Dendritic cell treated with granulocyte-macrophage colony-stimulating factor and Interleukin-4, amounts not matched to agents 40 ng/mL and 50 ng/mL, for 4 days (primary cell): ENCODE results near the gene PRKN.

Experiments used
- H3K27ac Mint-ChIP-seq: one replicate; pipeline ENCODE4 v1.8.0; 2022; ENCODE audit warnings: mild to moderate bottlenecking, mixed read lengths
- H3K27me3 Mint-ChIP-seq: one replicate; pipeline ENCODE4 v1.8.0; 2022; ENCODE audit warnings: mild to moderate bottlenecking, mixed read lengths
- H3K36me3 Mint-ChIP-seq: one replicate; pipeline ENCODE4 v1.8.0; 2022; ENCODE audit warnings: low read depth, mixed read lengths
- H3K4me1 Mint-ChIP-seq: one replicate; pipeline ENCODE4 v1.8.0; 2022; ENCODE audit warnings: low read depth, mixed read lengths
- H3K4me3 Mint-ChIP-seq: one replicate; pipeline ENCODE4 v1.8.0; 2022; ENCODE audit warnings: mild to moderate bottlenecking, moderate library complexity, mixed read lengths
- H3K9me3 Mint-ChIP-seq: one replicate; pipeline ENCODE4 v1.8.0; 2022; ENCODE audit warnings: mixed read lengths
- intact Hi-C: fragments of 100-400 bp; cut with micrococcal nuclease; formaldehyde crosslinking; loops from one replicate; pipeline ENCODE4 v1.15.0; 2022

PRKN gene

DNA sequence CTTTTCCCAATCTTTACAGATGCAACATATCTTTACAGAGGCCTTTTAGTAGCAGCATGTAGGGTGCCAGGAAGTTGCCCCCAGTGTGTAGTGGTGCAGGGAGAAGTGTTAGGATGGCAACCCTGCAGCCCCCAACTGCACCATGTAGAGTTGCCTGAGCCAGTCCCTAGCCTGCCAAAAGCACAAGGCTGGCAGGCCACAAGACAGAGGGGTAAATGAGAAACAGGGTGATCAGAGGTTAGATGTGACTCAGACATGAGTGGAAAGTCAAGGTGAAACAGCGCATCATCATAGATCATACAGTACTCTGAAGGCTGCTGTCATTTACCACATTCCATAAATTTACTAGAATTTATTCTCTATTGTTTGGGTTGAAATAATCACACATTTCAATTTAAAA, 467.5 kb downstream of the PRKN start:
- no peak overlapping the region for H3K27ac Mint-ChIP-seq
- intact Hi-C loops = no loop called here
- no peak overlapping the region for H3K4me3 Mint-ChIP-seq
- no peaks in the 10 kb centered on the region for H3K27me3 Mint-ChIP-seq
- no peaks in the 10 kb centered on the region for H3K36me3 Mint-ChIP-seq
- peaks cover 11% of the 10 kb centered on the region for H3K9me3 Mint-ChIP-seq
- H3K4me1 Mint-ChIP-seq = no peaks in the 10 kb centered on the region

DNA sequence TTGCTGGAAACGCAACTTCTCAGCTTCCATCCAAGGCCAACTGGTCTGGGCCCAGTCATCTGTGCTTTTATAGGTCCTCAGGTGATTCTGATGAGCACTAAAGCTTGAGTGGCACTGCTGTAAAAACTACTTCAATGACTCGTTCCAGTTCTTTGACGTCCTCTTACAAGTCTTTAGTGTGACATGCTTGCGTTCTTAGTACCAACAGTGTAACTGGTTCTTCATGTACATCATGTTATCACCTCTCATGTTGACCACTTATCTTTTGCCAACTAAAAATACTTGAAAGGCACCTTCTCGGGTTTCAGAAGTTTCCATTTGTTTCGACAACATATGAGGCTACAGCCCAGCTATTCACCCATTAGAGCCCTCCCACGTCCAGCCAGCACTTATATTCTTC, 468.9 kb downstream of the PRKN start:
- Mint-ChIP-seq H3K9me3 (no peaks in the 10 kb centered on the region), H3K27me3 (no peaks in the 10 kb centered on the region), H3K27ac (no peak overlapping the region), H3K4me3 (no peak overlapping the region), H3K4me1 (no peaks in the 10 kb centered on the region), H3K36me3 (no peaks in the 10 kb centered on the region)
- intact Hi-C loops = no loop called here

DNA sequence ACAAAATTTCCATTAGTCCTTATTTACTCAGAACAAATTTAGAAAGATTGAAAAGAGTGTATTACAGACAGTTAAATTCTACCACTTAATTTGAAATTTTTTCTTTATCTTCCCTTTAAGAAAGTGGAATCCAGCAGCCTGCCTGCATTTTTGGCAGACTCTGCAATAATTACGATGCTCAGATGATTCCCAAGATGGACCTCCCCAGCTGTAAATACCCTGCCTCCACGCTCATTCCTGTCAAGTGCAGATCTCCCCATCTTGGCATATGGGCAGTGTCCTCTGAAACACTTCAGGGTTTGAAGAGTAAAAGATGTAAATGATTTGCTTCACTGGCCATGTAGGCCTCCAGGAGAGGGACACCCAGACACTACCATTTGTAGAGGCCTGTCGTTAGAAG, 471.2 kb downstream of the PRKN start:
- Mint-ChIP-seq H3K9me3 (no peaks in the 10 kb centered on the region), H3K4me1 (no peaks in the 10 kb centered on the region), H3K27ac (no peak overlapping the region), H3K36me3 (no peaks in the 10 kb centered on the region), H3K4me3 (no peak overlapping the region), H3K27me3 (no peaks in the 10 kb centered on the region)
- intact Hi-C loops = no loop called here

DNA sequence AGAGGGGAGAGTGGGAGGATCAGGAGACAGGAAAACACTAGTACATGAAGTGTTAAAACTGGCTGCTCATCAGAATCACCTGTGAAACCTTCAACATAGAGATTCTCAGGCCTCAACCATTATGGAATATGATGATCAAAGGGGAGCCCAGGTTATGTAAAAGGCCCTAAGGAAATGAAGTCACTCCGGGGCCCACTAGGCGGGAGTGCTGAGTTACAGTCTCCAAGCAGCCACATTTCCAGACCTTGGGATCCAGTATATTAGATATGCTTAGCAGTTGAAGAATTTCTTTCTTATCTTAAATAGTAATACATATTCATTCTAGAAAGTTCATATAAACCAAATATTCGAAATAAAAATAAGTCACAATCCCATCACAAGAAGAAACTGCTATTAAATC, 476.3 kb downstream of the PRKN start:
- Mint-ChIP-seq H3K36me3 (no peaks in the 10 kb centered on the region), H3K27ac (no peak overlapping the region), H3K4me3 (no peak overlapping the region), H3K27me3 (no peaks in the 10 kb centered on the region), H3K4me1 (no peaks in the 10 kb centered on the region), H3K9me3 (no peaks in the 10 kb centered on the region)
- intact Hi-C loops = no loop called here

DNA sequence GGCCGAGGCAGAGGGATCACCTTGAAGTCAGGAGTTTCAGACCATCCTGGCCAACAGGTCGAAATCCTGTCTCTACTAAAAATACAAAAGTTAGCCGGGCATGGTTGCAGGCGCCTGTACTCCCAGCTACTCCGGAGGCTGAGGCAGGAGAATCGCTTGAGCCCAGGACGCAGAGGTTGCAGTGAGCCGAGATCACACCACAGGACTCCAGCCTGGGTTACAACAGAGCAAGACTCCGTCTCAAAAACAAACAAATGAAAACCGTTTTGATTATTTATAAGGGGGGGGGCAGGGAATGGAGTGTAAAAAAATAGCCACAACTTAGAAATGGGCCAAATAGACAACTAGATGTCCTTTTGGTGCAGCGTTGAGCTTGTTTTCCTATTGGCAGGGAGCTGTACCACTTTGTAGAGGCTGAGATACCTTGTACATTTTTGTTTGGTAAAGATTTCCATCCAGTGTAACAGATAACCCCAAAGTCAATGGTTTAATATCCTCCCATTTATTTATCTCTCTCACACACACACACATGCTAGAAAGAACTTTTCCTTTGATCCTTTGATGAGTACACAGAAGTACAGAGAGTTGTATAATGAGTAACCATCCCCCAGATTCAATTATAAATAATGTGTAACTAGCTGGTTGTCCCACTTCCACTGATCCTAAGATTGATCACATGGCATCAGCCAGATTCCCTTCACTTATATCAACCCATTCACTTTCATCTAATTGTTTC, 477.5 kb downstream of the PRKN start:
- no peaks in the 10 kb centered on the region for H3K36me3 Mint-ChIP-seq
- intact Hi-C loops = no loop called here
- H3K27me3 Mint-ChIP-seq = no peaks in the 10 kb centered on the region
- no peak overlapping the region for H3K4me3 Mint-ChIP-seq
- no peak overlapping the region for H3K27ac Mint-ChIP-seq
- H3K4me1 Mint-ChIP-seq = no peaks in the 10 kb centered on the region
- H3K9me3 Mint-ChIP-seq = no peaks in the 10 kb centered on the region

DNA sequence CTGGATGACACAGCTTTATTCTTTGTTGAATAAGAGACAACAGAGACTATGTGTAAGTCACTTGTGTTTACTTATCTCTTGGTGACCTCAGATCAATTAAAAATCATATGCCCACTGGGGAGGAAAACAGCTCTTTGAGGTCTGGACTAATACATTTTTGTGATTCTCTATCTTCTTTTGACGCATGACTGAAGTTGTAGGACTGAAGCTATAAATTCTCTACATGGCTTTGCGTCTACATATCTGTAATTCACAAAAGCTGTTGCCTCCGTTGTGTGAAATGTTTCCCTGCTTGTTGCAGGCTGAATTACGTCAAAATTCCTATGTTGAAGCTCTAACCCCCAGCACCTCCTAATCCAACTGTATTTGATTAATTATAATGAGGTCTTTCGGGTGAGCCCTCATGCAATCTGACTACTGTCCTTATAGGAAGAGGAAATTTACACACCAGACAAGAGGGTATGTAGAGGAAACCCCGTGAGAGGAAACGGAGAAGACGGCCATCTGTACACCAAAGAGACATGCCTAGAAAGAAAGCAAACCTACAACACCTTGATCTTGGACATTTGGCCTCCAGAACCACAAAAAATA, 481.6 kb downstream of the PRKN start:
- Mint-ChIP-seq H3K27ac (no peak overlapping the region), H3K4me1 (no peaks in the 10 kb centered on the region), H3K4me3 (no peak overlapping the region), H3K36me3 (no peaks in the 10 kb centered on the region), H3K9me3 (no peaks in the 10 kb centered on the region), H3K27me3 (no peaks in the 10 kb centered on the region)
- intact Hi-C loops = no loop called here

DNA sequence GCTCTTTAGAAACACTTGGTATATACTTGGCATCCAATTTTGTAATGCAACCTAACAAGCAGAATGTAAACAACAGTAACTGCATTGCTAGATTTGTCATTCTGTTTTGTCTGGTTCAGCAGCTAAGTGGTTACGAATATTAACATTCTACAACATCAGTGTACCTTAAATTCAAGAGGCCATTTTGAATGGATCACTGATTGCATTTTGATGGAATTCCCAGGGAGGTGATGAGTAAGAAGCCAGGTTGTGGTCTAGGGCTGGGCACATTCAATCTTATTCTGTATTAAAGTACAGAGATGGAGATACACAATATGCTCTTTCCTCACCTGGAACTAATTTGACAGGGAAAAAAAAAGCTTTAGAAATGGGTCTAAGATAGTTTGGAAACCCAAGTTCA, 483.5 kb downstream of the PRKN start:
- no peak overlapping the region for H3K27ac Mint-ChIP-seq
- intact Hi-C loops = no loop called here
- no peaks in the 10 kb centered on the region for H3K9me3 Mint-ChIP-seq
- H3K36me3 Mint-ChIP-seq = no peaks in the 10 kb centered on the region
- H3K4me1 Mint-ChIP-seq = no peaks in the 10 kb centered on the region
- H3K27me3 Mint-ChIP-seq = no peaks in the 10 kb centered on the region
- no peak overlapping the region for H3K4me3 Mint-ChIP-seq

DNA sequence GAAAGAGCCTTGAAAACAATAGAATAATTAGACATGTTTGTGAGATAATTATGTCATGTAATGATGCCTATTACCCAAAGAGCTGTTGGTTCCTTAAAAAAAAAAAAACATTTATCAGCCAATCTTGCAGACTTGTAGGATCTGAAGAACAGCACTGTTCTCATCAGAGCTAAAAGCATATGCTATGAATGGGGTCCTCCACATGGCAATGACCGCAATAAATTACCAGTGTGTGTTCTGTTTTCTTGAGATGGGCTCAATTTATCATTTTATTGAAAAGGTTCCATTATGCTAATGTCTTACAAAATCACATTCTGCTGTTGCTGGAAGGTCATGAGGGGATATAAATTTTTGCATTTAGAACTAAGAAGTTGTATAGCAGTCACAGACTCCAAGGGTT, 484.7 kb downstream of the PRKN start:
- Mint-ChIP-seq H3K9me3 (no peaks in the 10 kb centered on the region), H3K4me1 (no peaks in the 10 kb centered on the region), H3K27ac (no peak overlapping the region), H3K27me3 (no peaks in the 10 kb centered on the region), H3K36me3 (no peaks in the 10 kb centered on the region), H3K4me3 (no peak overlapping the region)
- intact Hi-C loops = no loop called here

DNA sequence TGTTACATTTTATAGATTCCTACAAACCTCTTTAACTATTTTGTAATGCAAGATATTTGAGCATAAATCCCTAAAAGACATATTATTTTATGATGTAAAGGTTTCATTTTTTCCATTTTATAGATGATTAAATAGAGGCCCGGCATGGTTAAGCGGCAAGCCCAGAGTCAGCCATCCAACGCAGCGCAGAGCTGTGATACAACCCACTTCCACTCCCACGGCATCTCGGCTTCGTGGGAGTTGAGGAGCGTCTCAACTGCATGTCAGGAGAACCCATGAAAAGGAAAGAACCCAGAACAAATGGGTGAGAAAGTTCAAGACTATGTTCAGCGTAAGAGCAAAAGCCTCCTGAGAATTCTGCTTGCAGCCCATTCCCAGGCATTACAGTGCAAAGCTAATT, 488.2 kb downstream of the PRKN start:
- no peaks in the 10 kb centered on the region for H3K27me3 Mint-ChIP-seq
- intact Hi-C loops = no loop called here
- no peak overlapping the region for H3K27ac Mint-ChIP-seq
- no peaks in the 10 kb centered on the region for H3K9me3 Mint-ChIP-seq
- no peaks in the 10 kb centered on the region for H3K36me3 Mint-ChIP-seq
- no peak overlapping the region for H3K4me3 Mint-ChIP-seq
- H3K4me1 Mint-ChIP-seq = no peaks in the 10 kb centered on the region

DNA sequence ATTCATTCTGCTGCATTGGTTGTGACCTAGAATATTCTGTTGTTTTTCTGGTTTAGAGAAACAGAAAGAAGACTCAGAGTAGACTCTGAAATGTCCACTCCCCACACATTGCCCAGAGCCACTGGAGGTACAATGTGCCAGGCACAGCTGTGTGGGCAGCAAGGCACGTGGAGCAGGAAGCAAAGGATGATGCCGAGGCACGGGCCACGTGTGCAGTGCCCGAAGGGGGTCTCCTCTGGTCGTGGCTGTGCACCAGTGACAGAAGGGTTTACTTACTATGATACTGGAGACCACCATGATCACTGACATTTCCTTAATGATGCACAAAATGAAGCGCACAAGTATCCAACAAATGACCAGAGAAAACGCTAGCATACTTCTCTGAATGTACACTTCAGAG, 488.9 kb downstream of the PRKN start:
- no peaks in the 10 kb centered on the region for H3K36me3 Mint-ChIP-seq
- intact Hi-C loops = no loop called here
- H3K9me3 Mint-ChIP-seq = no peaks in the 10 kb centered on the region
- no peak overlapping the region for H3K4me3 Mint-ChIP-seq
- H3K4me1 Mint-ChIP-seq = no peaks in the 10 kb centered on the region
- H3K27ac Mint-ChIP-seq = no peak overlapping the region
- H3K27me3 Mint-ChIP-seq = no peaks in the 10 kb centered on the region

DNA sequence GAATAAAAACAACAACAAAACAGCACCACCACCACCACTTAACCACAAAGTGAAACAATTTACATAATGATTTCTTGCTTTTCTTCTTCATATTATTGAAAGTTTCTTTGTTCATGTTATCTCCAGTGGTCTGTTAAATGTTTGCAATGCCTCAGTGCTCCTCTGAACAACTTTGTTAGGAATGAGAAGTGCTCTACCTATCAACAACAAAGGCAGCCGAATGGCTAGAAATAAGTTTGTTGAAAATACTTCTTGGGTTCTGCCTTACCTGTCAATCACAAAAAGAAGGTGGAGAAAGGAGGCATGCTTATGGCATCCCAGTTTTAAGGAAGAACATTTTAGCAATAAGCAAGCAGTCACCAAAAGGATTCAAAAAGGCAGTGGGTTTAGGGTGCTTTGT, 490.2 kb downstream of the PRKN start:
- Mint-ChIP-seq H3K4me3 (no peak overlapping the region), H3K36me3 (no peaks in the 10 kb centered on the region), H3K27me3 (no peaks in the 10 kb centered on the region), H3K27ac (no peak overlapping the region), H3K4me1 (no peaks in the 10 kb centered on the region), H3K9me3 (no peaks in the 10 kb centered on the region)
- intact Hi-C loops = no loop called here

DNA sequence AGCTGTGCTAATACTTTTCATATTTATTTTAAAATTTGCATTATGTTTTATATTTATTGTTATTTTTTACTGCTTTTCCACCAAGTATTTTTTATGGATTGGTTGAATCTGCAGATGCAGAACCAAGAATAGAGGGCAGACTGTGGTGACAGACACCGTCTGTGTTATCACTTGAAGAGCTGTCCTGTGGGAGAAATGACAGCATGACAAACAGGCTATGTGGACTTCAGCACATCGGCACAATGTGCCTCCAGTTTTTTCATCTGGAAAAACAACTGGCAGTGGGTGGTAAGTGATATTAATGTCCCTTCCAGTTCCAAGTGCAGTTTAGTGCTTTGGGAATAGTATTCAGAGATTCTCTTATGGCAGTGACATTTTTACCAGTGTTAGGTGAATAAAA, 492.9 kb downstream of the PRKN start:
- intact Hi-C loops = no loop called here
- H3K27me3 Mint-ChIP-seq = no peaks in the 10 kb centered on the region
- H3K4me1 Mint-ChIP-seq = no peaks in the 10 kb centered on the region
- H3K4me3 Mint-ChIP-seq = no peak overlapping the region
- no peaks in the 10 kb centered on the region for H3K9me3 Mint-ChIP-seq
- H3K36me3 Mint-ChIP-seq = no peaks in the 10 kb centered on the region
- H3K27ac Mint-ChIP-seq = no peak overlapping the region

DNA sequence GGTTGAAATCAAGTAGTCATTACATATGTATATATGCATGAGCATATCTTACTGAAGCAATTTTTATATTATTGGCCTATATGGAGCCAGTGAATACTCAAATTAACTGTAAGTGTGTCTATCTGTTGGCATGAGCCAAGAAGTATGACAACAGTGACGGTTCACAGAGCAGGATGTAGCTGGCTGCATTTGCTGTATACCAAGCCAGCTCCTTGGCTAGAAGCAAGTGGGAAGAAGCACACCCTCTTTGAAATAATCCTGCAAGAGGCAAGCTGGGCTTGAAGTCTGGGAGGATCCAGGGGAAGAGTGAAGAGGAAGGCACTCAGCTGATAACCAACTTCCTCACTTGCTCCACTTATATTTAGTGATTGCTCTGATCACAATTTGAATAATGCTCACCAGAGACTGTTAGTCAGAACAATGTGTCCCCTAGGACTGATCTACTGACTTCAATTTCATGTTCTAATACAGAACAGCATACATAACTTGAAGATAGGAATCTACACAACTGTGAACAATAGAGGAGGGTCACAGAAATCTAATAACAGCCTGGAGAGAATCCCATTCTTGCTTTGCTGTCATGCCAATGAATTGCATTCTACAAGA, 497.3 kb downstream of the PRKN start:
- H3K9me3 Mint-ChIP-seq = no peaks in the 10 kb centered on the region
- no peaks in the 10 kb centered on the region for H3K36me3 Mint-ChIP-seq
- no peak overlapping the region for H3K4me3 Mint-ChIP-seq
- H3K27ac Mint-ChIP-seq = no peak overlapping the region
- no peaks in the 10 kb centered on the region for H3K4me1 Mint-ChIP-seq
- intact Hi-C loops = no loop called here
- no peaks in the 10 kb centered on the region for H3K27me3 Mint-ChIP-seq

DNA sequence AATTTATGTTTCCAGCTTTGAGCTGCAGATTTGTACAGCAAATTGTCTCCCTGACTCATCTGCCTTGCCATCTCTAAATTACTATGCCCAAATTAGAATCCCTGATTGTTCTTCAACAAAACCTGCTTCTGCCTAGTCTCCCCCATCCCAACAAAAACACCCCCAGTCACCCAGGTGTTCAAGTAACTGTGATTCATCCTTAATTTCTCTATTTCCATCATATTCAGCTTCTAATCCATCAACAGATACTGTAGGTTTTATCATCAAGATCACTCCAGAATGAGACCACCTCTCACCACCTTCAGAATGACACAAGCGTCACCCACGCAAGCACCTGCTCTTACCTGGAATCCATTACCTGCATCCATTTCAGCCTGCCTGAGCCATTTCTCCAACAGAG, 498.5 kb downstream of the PRKN start:
- Mint-ChIP-seq H3K9me3 (no peaks in the 10 kb centered on the region), H3K27me3 (no peaks in the 10 kb centered on the region), H3K36me3 (no peaks in the 10 kb centered on the region)

DNA sequence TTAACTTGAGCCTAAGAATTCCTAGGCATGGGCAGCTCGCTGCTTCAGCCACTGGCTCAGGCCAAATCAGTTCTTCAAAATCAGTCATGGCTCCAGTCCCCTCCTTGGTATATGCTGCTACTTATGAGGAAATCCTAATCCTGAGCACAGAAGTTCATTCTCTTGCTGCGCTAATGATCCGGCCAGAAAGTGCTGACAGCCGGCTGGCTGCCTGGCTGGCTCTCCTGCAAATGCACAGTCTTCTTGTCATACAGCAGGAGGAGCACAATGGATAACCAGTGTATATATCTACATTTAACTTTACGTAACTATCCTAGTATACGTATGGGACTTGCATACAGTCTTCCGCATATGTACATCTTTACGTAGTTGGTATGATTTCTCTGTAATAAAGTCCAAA, 500.8 kb downstream of the PRKN start:
- Mint-ChIP-seq H3K4me1 (no peaks in the 10 kb centered on the region), H3K4me3 (no peak overlapping the region), H3K27ac (no peak overlapping the region), H3K27me3 (no peaks in the 10 kb centered on the region), H3K9me3 (no peaks in the 10 kb centered on the region), H3K36me3 (no peaks in the 10 kb centered on the region)
- intact Hi-C loops = no loop called here

More for the DNA sequence above, 498.5 kb downstream of the PRKN start:
- intact Hi-C loops = no loop called here
- Mint-ChIP-seq H3K4me1 (no peaks in the 10 kb centered on the region), H3K27ac (no peak overlapping the region), H3K4me3 (no peak overlapping the region)
